Astrocyte (in vitro differentiated cells and primary cell): Measurements from ENCODE around the gene GALNT2. TPM values are rescaled to one million over a fixed set of nuclear protein-coding genes. Genes with fewer than 3 reads are reported as not detected.

ENCODE experiments used
- DNase-seq: peaks from one replicate; pipeline ENCODE4 v3.0.0-alpha.2; 2010; ENCODE audit warnings: low read depth
- FAIRE-seq: peaks from 2 replicates; lab custom pipeline; 2011; peaks lifted over from hg19 to GRCh38; lab: Jason Lieb, UNC
- H2AFZ ChIP-seq: 2 replicates; pipeline ENCODE4 v1.6.0; 2012; ENCODE audit warnings: low read depth, low read length, inconsistent platforms
- H3K27ac ChIP-seq: 2 replicates; pipeline ENCODE4 v1.5.1; 2011; ENCODE audit warnings: low read depth, low read length, inconsistent platforms
- H3K27me3 ChIP-seq: 2 replicates; pipeline ENCODE4 v1.6.0; 2011; ENCODE audit warnings: low read length, inconsistent platforms; ENCODE audit not compliant: insufficient read depth
- H3K36me3 ChIP-seq: 2 replicates; pipeline ENCODE4 v1.5.1; 2011; ENCODE audit warnings: low read length, inconsistent platforms; ENCODE audit not compliant: insufficient read depth
- H3K4me1 ChIP-seq: 2 replicates; pipeline ENCODE4 v1.5.1; 2011; ENCODE audit warnings: low read length, inconsistent platforms; ENCODE audit not compliant: insufficient read depth
- H3K4me2 ChIP-seq: 2 replicates; pipeline ENCODE4 v1.6.0; 2012; ENCODE audit warnings: low read length, inconsistent platforms
- H3K4me3 ChIP-seq: 2 replicates; pipeline ENCODE4 v1.5.1; 2011; ENCODE audit warnings: low read depth, mild to moderate bottlenecking, low read length, inconsistent platforms; ENCODE audit not compliant: insufficient read depth
- H3K79me2 ChIP-seq: 2 replicates; pipeline ENCODE4 v1.6.0; 2012; ENCODE audit warnings: mild to moderate bottlenecking, low read length, inconsistent platforms; ENCODE audit not compliant: insufficient read depth
- H3K9ac ChIP-seq: 2 replicates; pipeline ENCODE4 v1.6.0; 2012; ENCODE audit warnings: mild to moderate bottlenecking, low read length, inconsistent platforms
- H3K9me3 ChIP-seq: 2 replicates; pipeline ENCODE4 v1.5.1; 2012; ENCODE audit warnings: low read depth, mild to moderate bottlenecking, low read length, inconsistent platforms; ENCODE audit not compliant: insufficient read depth
- H4K20me1 ChIP-seq: 2 replicates; pipeline ENCODE4 v1.6.0; 2012; ENCODE audit warnings: low read length, inconsistent platforms; ENCODE audit not compliant: insufficient read depth
- H3K27ac Mint-ChIP-seq: one replicate; pipeline ENCODE4 v1.8.0; 2021; ENCODE audit warnings: mild to moderate bottlenecking, mixed read lengths; ENCODE audit not compliant: unreplicated experiment
- H3K27me3 Mint-ChIP-seq: one replicate; pipeline ENCODE4 v1.8.0; 2021; ENCODE audit warnings: low read depth, mixed read lengths; ENCODE audit not compliant: unreplicated experiment
- H3K36me3 Mint-ChIP-seq: one replicate; pipeline ENCODE4 v1.8.0; 2021; ENCODE audit warnings: low read depth, mixed read lengths; ENCODE audit not compliant: unreplicated experiment
- H3K4me1 Mint-ChIP-seq: one replicate; pipeline ENCODE4 v1.8.0; 2021; ENCODE audit warnings: low read depth, mixed read lengths; ENCODE audit not compliant: unreplicated experiment
- H3K4me3 Mint-ChIP-seq: one replicate; pipeline ENCODE4 v1.8.0; 2021; ENCODE audit warnings: mild to moderate bottlenecking, moderate library complexity, mixed read lengths; ENCODE audit not compliant: unreplicated experiment
- H3K9me3 Mint-ChIP-seq: one replicate; pipeline ENCODE4 v1.8.0; 2021; ENCODE audit warnings: mild to moderate bottlenecking, mixed read lengths; ENCODE audit not compliant: unreplicated experiment
- EZH2 ChIP-seq: IDR thresholded peaks from 2 replicates; pipeline ENCODE4 v1.6.1; 2012; ENCODE audit warnings: mild to moderate bottlenecking, low read length, inconsistent platforms; ENCODE audit not compliant: insufficient read depth
- total RNA-seq: library from RNA; stranded (reverse); gene quantifications from 2 replicates; pipeline ENCODE4 v1.2.1, GENCODE V29; 2021
- TF ChIP-seq, protein P1 (sequence below): IDR thresholded peaks from 2 replicates; pipeline ENCODE4 v1.5.1; 2011; ENCODE audit warnings: low read depth, mild to moderate bottlenecking, inconsistent platforms, low read length, moderate library complexity; ENCODE audit not compliant: insufficient read depth

GALNT2 gene
- total RNA-seq, 1 donor from 2014 or later = 507 TPM

DNA sequence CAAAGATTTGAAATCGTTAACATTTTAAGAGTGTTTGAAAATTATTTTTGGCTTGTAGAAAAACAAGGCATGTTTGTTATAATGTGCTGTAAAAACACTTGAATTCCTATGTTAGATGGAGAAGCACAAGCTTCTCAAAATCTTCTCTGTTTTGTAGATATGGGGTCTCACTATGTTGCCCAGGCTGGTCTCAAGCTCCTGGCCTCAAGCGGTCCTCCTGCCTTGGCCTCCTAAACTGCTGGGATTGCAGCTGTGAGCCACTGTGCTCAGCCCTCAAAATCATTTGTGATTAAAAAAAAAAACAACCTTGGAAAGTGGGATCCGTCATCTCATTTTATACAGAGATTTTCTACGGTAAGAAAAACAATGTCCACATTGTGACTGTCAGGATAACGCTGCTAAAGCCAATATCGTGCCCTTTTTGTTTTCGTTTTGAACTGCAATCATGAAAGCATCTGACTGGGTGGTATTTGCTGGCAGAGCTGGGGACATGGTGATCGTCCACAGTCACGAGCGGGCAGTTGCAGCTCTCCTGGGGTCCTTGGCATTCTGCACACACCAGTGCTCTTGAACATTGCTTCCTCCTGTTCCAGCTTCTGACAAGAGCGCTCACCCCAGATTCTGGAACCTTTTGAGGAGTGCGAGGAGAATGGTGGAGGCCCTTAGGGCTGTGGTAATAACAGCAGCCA, 246.6 kb downstream of the GALNT2 start:
- H3K9ac ChIP-seq = no peak overlapping the region
- no peaks in the 10 kb centered on the region for H3K79me2 ChIP-seq
- TF ChIP-seq, protein P1, sequence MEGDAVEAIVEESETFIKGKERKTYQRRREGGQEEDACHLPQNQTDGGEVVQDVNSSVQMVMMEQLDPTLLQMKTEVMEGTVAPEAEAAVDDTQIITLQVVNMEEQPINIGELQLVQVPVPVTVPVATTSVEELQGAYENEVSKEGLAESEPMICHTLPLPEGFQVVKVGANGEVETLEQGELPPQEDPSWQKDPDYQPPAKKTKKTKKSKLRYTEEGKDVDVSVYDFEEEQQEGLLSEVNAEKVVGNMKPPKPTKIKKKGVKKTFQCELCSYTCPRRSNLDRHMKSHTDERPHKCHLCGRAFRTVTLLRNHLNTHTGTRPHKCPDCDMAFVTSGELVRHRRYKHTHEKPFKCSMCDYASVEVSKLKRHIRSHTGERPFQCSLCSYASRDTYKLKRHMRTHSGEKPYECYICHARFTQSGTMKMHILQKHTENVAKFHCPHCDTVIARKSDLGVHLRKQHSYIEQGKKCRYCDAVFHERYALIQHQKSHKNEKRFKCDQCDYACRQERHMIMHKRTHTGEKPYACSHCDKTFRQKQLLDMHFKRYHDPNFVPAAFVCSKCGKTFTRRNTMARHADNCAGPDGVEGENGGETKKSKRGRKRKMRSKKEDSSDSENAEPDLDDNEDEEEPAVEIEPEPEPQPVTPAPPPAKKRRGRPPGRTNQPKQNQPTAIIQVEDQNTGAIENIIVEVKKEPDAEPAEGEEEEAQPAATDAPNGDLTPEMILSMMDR = no peak
- no peak for TF ChIP-seq EZH2
- Mint-ChIP-seq H3K4me1 (peaks cover 8% of the 10 kb centered on the region), H3K9me3 (no peaks in the 10 kb centered on the region), H3K27ac (no peak overlapping the region), H3K36me3 (peaks cover 1% of the 10 kb centered on the region), H3K4me3 (no peak overlapping the region), H3K27me3 (peaks cover 7% of the 10 kb centered on the region)
- no peaks in the 10 kb centered on the region for H3K9me3 ChIP-seq
- no peaks in the 10 kb centered on the region for H3K4me1 ChIP-seq
- no peak overlapping the region for H3K4me2 ChIP-seq
- no peak overlapping the region for H3K4me3 ChIP-seq
- no peak for FAIRE-seq
- peaks cover 8% of the 10 kb centered on the region for H3K27me3 ChIP-seq
- no peaks in the 10 kb centered on the region for H3K36me3 ChIP-seq
- no peaks in the 10 kb centered on the region for H4K20me1 ChIP-seq
- no peak overlapping the region for H3K27ac ChIP-seq
- H2AFZ ChIP-seq = no peak overlapping the region
- DNase-seq = no peak

DNA sequence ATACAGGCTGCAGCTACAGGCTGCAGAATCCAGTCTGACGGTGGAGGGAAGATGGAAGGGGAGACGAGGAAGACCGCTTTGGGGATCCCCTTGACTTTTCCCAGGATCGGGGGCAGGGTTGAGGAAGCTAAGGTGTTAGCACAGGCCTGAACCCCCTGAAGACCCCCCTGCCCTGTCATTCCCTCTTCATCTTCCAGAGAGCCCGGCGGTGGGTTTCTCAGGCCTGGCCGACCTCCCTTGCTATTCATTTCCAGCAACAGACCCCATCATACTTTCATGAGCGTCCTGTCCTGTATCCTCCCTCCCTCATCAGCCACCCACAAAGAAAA, 247.1 kb downstream of the GALNT2 start:
- H3K27ac ChIP-seq = no peak overlapping the region
- Mint-ChIP-seq H3K36me3 (peaks cover 3% of the 10 kb centered on the region), H3K9me3 (no peaks in the 10 kb centered on the region), H3K27me3 (peaks cover 7% of the 10 kb centered on the region), H3K27ac (no peak overlapping the region), H3K4me3 (no peak overlapping the region), H3K4me1 (peaks cover 8% of the 10 kb centered on the region)
- TF ChIP-seq, protein P1 = no peak
- TF ChIP-seq EZH2 = no peak
- no peaks in the 10 kb centered on the region for H3K4me1 ChIP-seq
- no peaks in the 10 kb centered on the region for H3K9me3 ChIP-seq
- no peak overlapping the region for H3K4me3 ChIP-seq
- FAIRE-seq (no peak), DNase-seq (no peak)
- no peak overlapping the region for H3K9ac ChIP-seq
- H4K20me1 ChIP-seq = no peaks in the 10 kb centered on the region
- H3K79me2 ChIP-seq = no peaks in the 10 kb centered on the region
- H3K36me3 ChIP-seq = no peaks in the 10 kb centered on the region
- peaks cover 8% of the 10 kb centered on the region for H3K27me3 ChIP-seq
- H3K4me2 ChIP-seq = no peak overlapping the region
- H2AFZ ChIP-seq = no peak overlapping the region

DNA sequence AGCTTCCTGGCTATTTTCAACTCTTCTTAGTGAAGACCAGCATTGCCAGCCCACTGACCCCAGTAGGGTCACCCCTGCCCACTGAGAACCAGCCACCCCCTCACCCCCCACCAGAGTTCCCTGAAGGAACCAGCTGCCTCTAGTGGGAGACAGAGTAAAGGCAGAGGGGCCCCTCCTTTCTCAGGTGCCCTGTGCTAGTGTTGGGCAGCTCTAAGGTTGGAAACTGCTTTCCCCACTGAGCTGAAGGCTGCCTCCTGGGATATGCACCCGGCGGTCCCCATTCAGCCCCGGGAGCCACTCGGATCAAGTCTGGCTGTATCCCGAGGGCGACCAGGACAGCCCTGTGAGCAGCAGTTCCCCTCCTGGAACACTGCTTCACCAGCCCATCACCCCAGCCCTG, 248.1 kb downstream of the GALNT2 start:
- no peak for FAIRE-seq
- no peaks in the 10 kb centered on the region for H3K9me3 ChIP-seq
- no peaks in the 10 kb centered on the region for H3K36me3 ChIP-seq
- Mint-ChIP-seq H3K4me1 (peaks cover 8% of the 10 kb centered on the region), H3K27ac (no peak overlapping the region), H3K36me3 (peaks cover 11% of the 10 kb centered on the region), H3K27me3 (peaks cover 7% of the 10 kb centered on the region), H3K9me3 (no peaks in the 10 kb centered on the region), H3K4me3 (no peak overlapping the region)
- H3K4me2 ChIP-seq = no peak overlapping the region
- no peak for DNase-seq
- H3K9ac ChIP-seq = no peak overlapping the region
- H4K20me1 ChIP-seq = no peaks in the 10 kb centered on the region
- no peak overlapping the region for H3K4me3 ChIP-seq
- H3K27me3 ChIP-seq = peaks cover 6% of the 10 kb centered on the region
- H3K79me2 ChIP-seq = no peaks in the 10 kb centered on the region
- TF ChIP-seq EZH2 = no peak
- TF ChIP-seq, protein P1 = no peak
- no peaks in the 10 kb centered on the region for H3K4me1 ChIP-seq
- H3K27ac ChIP-seq = no peak overlapping the region
- no peak overlapping the region for H2AFZ ChIP-seq
